PC-3 (cell line): Measurements from ENCODE around the gene HOXD10. TPM values are rescaled to one million over a fixed set of nuclear protein-coding genes. Genes with fewer than 3 reads are reported as not detected.

ENCODE experiments used
- ATAC-seq: fragments of 200-7000 bp; cut with Tn5 transposase; 2 replicates; pipeline ENCODE4 v1.9.1; 2020; ENCODE audit warnings: mild to moderate bottlenecking, moderate library complexity
- BruUV-seq: library from RNA; stranded (reverse); fragments of 400-500 nt; replicated peaks from 2 replicates; lab custom pipeline; 2021; lab: Mats Ljungman, UMichigan
- CTCF ChIA-PET: fragments of 300-600 bp; sonication (Branson Sonifier 250); formaldehyde crosslinking; loops from one replicate; lab custom pipeline; 2022; ENCODE audit warnings: antibody characterized with exemption; lab: Charles Lee
- POLR2A ChIA-PET: fragments of 300-600 bp; sonication (Branson Sonifier 250); formaldehyde crosslinking; loops from one replicate; lab custom pipeline; 2022; ENCODE audit warnings: antibody characterized with exemption; ENCODE audit not compliant: unreplicated experiment; lab: Charles Lee
- DNase-seq: peaks from one replicate; pipeline ENCODE4 v3.0.0-alpha.2; 2015
- H2AFZ ChIP-seq: fragments of 300-600 bp; sonication (generic); 2 replicates; pipeline ENCODE4 v1.6.0; 2016; ENCODE audit warnings: antibody characterized with exemption, low read length
- H3F3A ChIP-seq: fragments of 300-600 bp; sonication (generic); one replicate; pipeline ENCODE4 v1.6.0; 2017; ENCODE audit warnings: antibody characterized with exemption, low read length, control low read depth, mild to moderate bottlenecking; ENCODE audit not compliant: unreplicated experiment
- H3K27ac ChIP-seq: fragments of 300-600 bp; sonication (generic); 2 replicates; pipeline ENCODE4 v1.5.1; 2016; ENCODE audit warnings: mild to moderate bottlenecking, low read length
- H3K27me3 ChIP-seq: fragments of 300-600 bp; sonication (generic); 2 replicates; pipeline ENCODE4 v1.6.1; 2016; ENCODE audit warnings: low read length, mixed read lengths
- H3K36me3 ChIP-seq: fragments of 300-600 bp; sonication (generic); 2 replicates; pipeline ENCODE4 v1.6.1; 2016; ENCODE audit warnings: low read depth, mixed run types, low read length, mixed read lengths
- H3K4me1 ChIP-seq: fragments of 300-600 bp; sonication (generic); 2 replicates; pipeline ENCODE4 v1.5.1; 2016; ENCODE audit warnings: low read length; ENCODE audit not compliant: insufficient read depth
- H3K4me2 ChIP-seq: fragments of 300-600 bp; sonication (generic); 2 replicates; pipeline ENCODE4 v1.6.0; 2016; ENCODE audit warnings: low read length
- H3K4me3 ChIP-seq: fragments of 300-600 bp; sonication (generic); 2 replicates; pipeline ENCODE4 v1.5.1; 2016; ENCODE audit warnings: mild to moderate bottlenecking, low read length, mixed read lengths
- H3K79me2 ChIP-seq: fragments of 300-600 bp; sonication (generic); 2 replicates; pipeline ENCODE4 v1.6.1; 2017; ENCODE audit warnings: low read length, mixed read lengths
- H3K9ac ChIP-seq: fragments of 300-600 bp; sonication (generic); 2 replicates; pipeline ENCODE4 v1.6.0; 2016; ENCODE audit warnings: mild to moderate bottlenecking, low read length
- H3K9me2 ChIP-seq: fragments of 300-600 bp; sonication (generic); replicated peaks from 2 replicates; pipeline ENCODE4 v1.6.1; 2016; ENCODE audit warnings: mixed run types, low read length, mixed read lengths
- H3K9me3 ChIP-seq: fragments of 300-600 bp; sonication (generic); 2 replicates; pipeline ENCODE4 v1.6.1; 2016; ENCODE audit warnings: low read length, mixed read lengths
- H4K20me1 ChIP-seq: fragments of 300-600 bp; sonication (generic); 2 replicates; pipeline ENCODE4 v1.6.1; 2016; ENCODE audit warnings: low read length, mixed read lengths
- CTCF ChIP-seq: fragments of 300-600 bp; sonication (generic); conservative IDR thresholded peaks from 2 replicates; pipeline ENCODE4 v1.5.1; 2017; ENCODE audit warnings: antibody characterized with exemption, low read depth, mild to moderate bottlenecking, low read length
- EZH2 ChIP-seq: fragments of 300-600 bp; sonication (generic); IDR thresholded peaks from one replicate; pipeline ENCODE4 v1.6.1; 2017; ENCODE audit warnings: antibody characterized with exemption, mild to moderate bottlenecking, low read length; ENCODE audit not compliant: unreplicated experiment
- EZH2phosphoT487 ChIP-seq: fragments of 300-600 bp; sonication (generic); IDR thresholded peaks from 2 replicates; pipeline ENCODE4 v1.6.1; 2018; ENCODE audit warnings: mild to moderate bottlenecking, antibody characterized with exemption, low read length, borderline replicate concordance
- intact Hi-C: fragments of 100-400 bp; cut with micrococcal nuclease; formaldehyde crosslinking; loops from 2 replicates; pipeline ENCODE4 v1.9.0; 2023
- total RNA-seq: library from RNA; depleted of rRNA; stranded (reverse); fragments of >200 nt; gene quantifications from 2 replicates; pipeline ENCODE4 v1.2.3, GENCODE V29; 2014

HOXD10 gene
- total RNA-seq, 1 experiment from 2014 or later, result not detected

GRCh38 chr2:176147210-176147799 lies 30.7 kb downstream of the HOXD10 start:
- ChIA-PET POLR2A (no interaction called here), CTCF (no interaction called here)
- ATAC-seq (no peak), DNase-seq (no peak)
- TF ChIP-seq EZH2phosphoT487 (no peak), CTCF (no peak), EZH2 (no peak)
- no peaks in the 10 kb centered on the region for H3F3A ChIP-seq
- no peak overlapping the region for H3K27ac ChIP-seq
- no peak overlapping the region for H3K4me3 ChIP-seq
- no peaks in the 10 kb centered on the region for H3K9me3 ChIP-seq
- intact Hi-C loops, result no loop called here
- BruUV-seq, result no TSS peak
- H3K4me2 ChIP-seq, result no peak overlapping the region
- H3K27me3 ChIP-seq, result no peaks in the 10 kb centered on the region
- no peak overlapping the region for H3K9ac ChIP-seq
- no peaks in the 10 kb centered on the region for H3K4me1 ChIP-seq
- no peak overlapping the region for H2AFZ ChIP-seq
- H3K9me2 ChIP-seq, result no peaks in the 10 kb centered on the region
- H3K36me3 ChIP-seq, result no peaks in the 10 kb centered on the region
- H3K79me2 ChIP-seq, result no peaks in the 10 kb centered on the region
- no peaks in the 10 kb centered on the region for H4K20me1 ChIP-seq

- H3K36me3 ChIP-seq, result no peaks in the 10 kb centered on the region
- H3K4me2 ChIP-seq, result no peak overlapping the region
- no peaks in the 10 kb centered on the region for H3K9me2 ChIP-seq
- H3K4me3 ChIP-seq, result no peak overlapping the region
- H3K27me3 ChIP-seq, result no peaks in the 10 kb centered on the region
- TF ChIP-seq CTCF (no peak), EZH2 (no peak), EZH2phosphoT487 (no peak)
- no peak for DNase-seq
- H3K4me1 ChIP-seq, result no peaks in the 10 kb centered on the region
- H3K9me3 ChIP-seq, result no peaks in the 10 kb centered on the region
- no TSS peak for BruUV-seq
- no peak overlapping the region for H3K9ac ChIP-seq
- H3K27ac ChIP-seq, result no peak overlapping the region
- no peaks in the 10 kb centered on the region for H4K20me1 ChIP-seq
- ChIA-PET CTCF (no interaction called here), POLR2A (no interaction called here)
- no peak for ATAC-seq
- intact Hi-C loops, result no loop called here
- no peaks in the 10 kb centered on the region for H3K79me2 ChIP-seq
- no peak overlapping the region for H2AFZ ChIP-seq
- no peaks in the 10 kb centered on the region for H3F3A ChIP-seq
Measured at GRCh38 chr2:176147800-176148496, 31.4 kb downstream of the HOXD10 start.

GRCh38 chr2:176148751-176149421 lies 32.3 kb downstream of the HOXD10 start:
- Histone ChIP-seq H3K27me3 (no peaks in the 10 kb centered on the region), H3K9me3 (no peaks in the 10 kb centered on the region), H3K9me2 (no peaks in the 10 kb centered on the region), H3K9ac (no peak overlapping the region), H3K79me2 (no peaks in the 10 kb centered on the region), H3F3A (no peaks in the 10 kb centered on the region), H3K36me3 (no peaks in the 10 kb centered on the region), H3K4me3 (no peak overlapping the region), H3K4me1 (no peaks in the 10 kb centered on the region), H3K27ac (no peak overlapping the region), H4K20me1 (no peaks in the 10 kb centered on the region), H3K4me2 (no peak overlapping the region), H2AFZ (no peak overlapping the region)
- POLR2A ChIA-PET, result interaction anchor here (0.6 kb wide), 1 partner anchor 434 kb away, joined by 3 read pairs; no protein-coding TSS in a partner anchor
- DNase-seq (no peak), ATAC-seq (no peak)
- CTCF ChIA-PET, result no interaction called here
- BruUV-seq, result no TSS peak
- no peak for TF ChIP-seq CTCF
- TF ChIP-seq EZH2phosphoT487, result no peak
- no peak for TF ChIP-seq EZH2
- intact Hi-C loops, result no loop called here
